ENCODE data around the gene DYRK3.

The DYRK3 gene

GRCh38 chr1:206685769-206686477 is 50.6 kb downstream of the DYRK3 start (continued):
- TF ChIP-seq INSM2 (tag by site-specific recombination; IDR thresholded peaks at IDR 0.05) (no peak), SP7 (tag by site-specific recombination; IDR thresholded peaks at IDR 0.05) (0 out of 2 replicates have a peak, but pooled peaks have one; percentile 18), ZNF211 (tag by site-specific recombination; IDR thresholded peaks at IDR 0.05; ENCODE audit: low read depth) (no peak), ZNF155 (tag by site-specific recombination; IDR thresholded peaks at IDR 0.05) (no peak), ZNF544 (tag by site-specific recombination; IDR thresholded peaks at IDR 0.05) (no peak), TSHZ1 (tag by site-specific recombination; IDR thresholded peaks at IDR 0.05; ENCODE audit: borderline replicate concordance) (no peak), ZNF707 (tag by site-specific recombination; IDR thresholded peaks at IDR 0.05) (no peak), ZNF776 (tag by site-specific recombination; IDR thresholded peaks at IDR 0.05; ENCODE audit: borderline replicate concordance) (no peak), ZNF777 (tag by site-specific recombination; IDR thresholded peaks at IDR 0.05; ENCODE audit: borderline replicate concordance) (no peak), ZNF624 (tag by site-specific recombination; IDR thresholded peaks at IDR 0.05) (no peak), SP2 (tag by site-specific recombination; IDR thresholded peaks at IDR 0.05) (peak; percentile 63), ZBTB8A (tag by site-specific recombination; IDR thresholded peaks at IDR 0.05) (peak; percentile 48; the same call in 1 of the 2 replicates), ZNF274 (IDR thresholded peaks at IDR 0.05; ENCODE audit: low read length) (no peak), ZNF274 (tag by site-specific recombination; IDR thresholded peaks at IDR 0.05; ENCODE audit: borderline replicate concordance) (no peak), ZNF555 (tag by site-specific recombination; conservative IDR thresholded peaks at IDR 0.05) (no peak), ZNF449 (tag by site-specific recombination; IDR thresholded peaks at IDR 0.05) (0 out of 2 replicates have a peak, but pooled peaks have one; percentile 15), ZNF548 (tag by site-specific recombination; IDR thresholded peaks at IDR 0.05) (no peak), PRDM10 (tag by site-specific recombination; IDR thresholded peaks at IDR 0.05) (peak; percentile 7), ZNF626 (tag by site-specific recombination; IDR thresholded peaks at IDR 0.05) (no peak), ZNF510 (tag by site-specific recombination; IDR thresholded peaks at IDR 0.05; ENCODE audit: insufficient replicate concordance) (no peak), ZNF311 (tag by site-specific recombination; IDR thresholded peaks at IDR 0.05; ENCODE audit: borderline replicate concordance) (no peak), ZNF350 (tag by site-specific recombination; IDR thresholded peaks at IDR 0.05) (no peak), GLIS2 (tag by site-specific recombination; IDR thresholded peaks at IDR 0.05) (peak; percentile 94), ZNF792 (tag by site-specific recombination; IDR thresholded peaks at IDR 0.05) (no peak), ZNF423 (tag by site-specific recombination; IDR thresholded peaks at IDR 0.05) (peak; percentile 52; the same call in 1 of the 2 replicates), ZNF302 (tag by site-specific recombination; IDR thresholded peaks at IDR 0.05; ENCODE audit: low read depth) (no peak)
- TF ChIP-seq, protein P1, sequence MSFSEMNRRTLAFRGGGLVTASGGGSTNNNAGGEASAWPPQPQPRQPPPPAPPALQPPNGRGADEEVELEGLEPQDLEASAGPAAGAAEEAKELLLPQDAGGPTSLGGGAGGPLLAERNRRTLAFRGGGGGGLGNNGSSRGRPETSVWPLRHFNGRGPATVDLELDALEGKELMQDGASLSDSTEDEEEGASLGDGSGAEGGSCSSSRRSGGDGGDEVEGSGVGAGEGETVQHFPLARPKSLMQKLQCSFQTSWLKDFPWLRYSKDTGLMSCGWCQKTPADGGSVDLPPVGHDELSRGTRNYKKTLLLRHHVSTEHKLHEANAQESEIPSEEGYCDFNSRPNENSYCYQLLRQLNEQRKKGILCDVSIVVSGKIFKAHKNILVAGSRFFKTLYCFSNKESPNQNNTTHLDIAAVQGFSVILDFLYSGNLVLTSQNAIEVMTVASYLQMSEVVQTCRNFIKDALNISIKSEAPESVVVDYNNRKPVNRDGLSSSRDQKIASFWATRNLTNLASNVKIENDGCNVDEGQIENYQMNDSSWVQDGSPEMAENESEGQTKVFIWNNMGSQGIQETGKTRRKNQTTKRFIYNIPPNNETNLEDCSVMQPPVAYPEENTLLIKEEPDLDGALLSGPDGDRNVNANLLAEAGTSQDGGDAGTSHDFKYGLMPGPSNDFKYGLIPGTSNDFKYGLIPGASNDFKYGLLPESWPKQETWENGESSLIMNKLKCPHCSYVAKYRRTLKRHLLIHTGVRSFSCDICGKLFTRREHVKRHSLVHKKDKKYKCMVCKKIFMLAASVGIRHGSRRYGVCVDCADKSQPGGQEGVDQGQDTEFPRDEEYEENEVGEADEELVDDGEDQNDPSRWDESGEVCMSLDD (tag by site-specific recombination; IDR thresholded peaks at IDR 0.05) = 0 out of 2 replicates have a peak, but pooled peaks have one; percentile 29
